ENCODE data around the gene UPK2. TPM values are rescaled to one million over a fixed set of nuclear protein-coding genes. Genes with fewer than 3 reads are reported as not detected.
A peak's percentile ranks its signal among the peaks of the same experiment; 100 is the strongest.
"Not testable (repeated sequence)": the region's sequence is repeated elsewhere in the genome, so short reads cannot be mapped to it uniquely, and the experiment has no call there.

Gene UPK2
- total RNA-seq, 4 donors from 2014 or later, result not detected

GRCh38 chr11:118971646-118972045 lies 15.5 kb downstream of the UPK2 start, which contains the start of gene FOXR1:
FOXR1 (plus strand) TSS chr11:118971761; CDS start chr11:118971932, 171 bp downstream.
- Histone ChIP-seq H3K9me3 (no peaks in the 10 kb centered on the region), H3K27ac (no peak within 1 kb of the TSS), H3K36me3 (no peaks in the 10 kb centered on the region), H3K4me3 (no peak within 1 kb of the TSS), H3K4me1 (no peaks in the 10 kb centered on the region), H3K27me3 (no peaks in the 10 kb centered on the region)
- intact Hi-C loops (cut with DNase I; ENCODE audit: low total_unique reads), result no loop called here
- TF ChIP-seq CTCF (IDR thresholded peaks at IDR 0.05), result no peak
- TF ChIP-seq POLR2A (IDR thresholded peaks at IDR 0.05), result no peak
- no peak for DNase-seq

GRCh38 chr11:118973985-118974384 lies 17.9 kb downstream of the UPK2 start:
- Histone ChIP-seq H3K27ac (no peak overlapping the region), H3K4me1 (no peaks in the 10 kb centered on the region), H3K27me3 (no peaks in the 10 kb centered on the region), H3K9me3 (no peaks in the 10 kb centered on the region), H3K4me3 (no peak overlapping the region), H3K36me3 (no peaks in the 10 kb centered on the region)
- DNase-seq, result no peak
- intact Hi-C loops (cut with DNase I; ENCODE audit: low total_unique reads), result no loop called here
- TF ChIP-seq POLR2A (IDR thresholded peaks at IDR 0.05) (no peak), CTCF (IDR thresholded peaks at IDR 0.05) (no peak)

- H3K27ac ChIP-seq, result no peak overlapping the region
- no peaks in the 10 kb centered on the region for H3K27me3 ChIP-seq
- H3K36me3 ChIP-seq, result no peaks in the 10 kb centered on the region
- intact Hi-C loops (cut with DNase I; ENCODE audit: low total_unique reads), result no loop called here
- peak in 1 of 2 donors; percentile 23 for DNase-seq
- H3K9me3 ChIP-seq, result no peaks in the 10 kb centered on the region
- no peaks in the 10 kb centered on the region for H3K4me1 ChIP-seq
- TF ChIP-seq POLR2A (IDR thresholded peaks at IDR 0.05) (no peak), CTCF (IDR thresholded peaks at IDR 0.05) (no peak)
- no peak overlapping the region for H3K4me3 ChIP-seq
These were observed 19.9 kb downstream of the UPK2 start for GRCh38 chr11:118975771-118976709.

- TF ChIP-seq CTCF (IDR thresholded peaks at IDR 0.05) (no peak), POLR2A (IDR thresholded peaks at IDR 0.05) (no peak)
- Histone ChIP-seq H3K36me3 (no peaks in the 10 kb centered on the region), H3K4me1 (no peaks in the 10 kb centered on the region), H3K4me3 (no peak overlapping the region), H3K9me3 (no peaks in the 10 kb centered on the region), H3K27ac (no peak overlapping the region), H3K27me3 (no peaks in the 10 kb centered on the region)
- DNase-seq, result no peak
- intact Hi-C loops (cut with DNase I; ENCODE audit: low total_unique reads), result no loop called here
These were observed 23.3 kb downstream of the UPK2 start for GRCh38 chr11:118979434-118979833.

- DNase-seq, result no peak
- Histone ChIP-seq H3K4me1 (no peaks in the 10 kb centered on the region), H3K9me3 (no peaks in the 10 kb centered on the region), H3K27me3 (no peaks in the 10 kb centered on the region), H3K36me3 (no peaks in the 10 kb centered on the region), H3K4me3 (no peak overlapping the region), H3K27ac (no peak overlapping the region)
- intact Hi-C loops (cut with DNase I; ENCODE audit: low total_unique reads), result no loop called here
- TF ChIP-seq POLR2A (IDR thresholded peaks at IDR 0.05), result no peak
- TF ChIP-seq CTCF (IDR thresholded peaks at IDR 0.05), result no peak
These were observed 24.2 kb downstream of the UPK2 start for GRCh38 chr11:118980191-118980881.

- H3K27ac ChIP-seq; H3K36me3 ChIP-seq; intact Hi-C loops (cut with DNase I; ENCODE audit: low total_unique reads); H3K4me3 ChIP-seq; H3K27me3 ChIP-seq; H3K9me3 ChIP-seq; DNase-seq; H3K4me1 ChIP-seq: not testable (repeated sequence)
These were observed 28.2 kb downstream of the UPK2 start for GRCh38 chr11:118984337-118984736.

Data from uterus (tissue), 4 donors.